ENCODE measurements around the gene ZNF385B. TPM values are rescaled to one million over a fixed set of nuclear protein-coding genes. Genes with fewer than 3 reads are reported as not detected.

ZNF385B gene
- total and polyA plus RNA-seq, 5 experiments from 2014 or later: not detected

DNA sequence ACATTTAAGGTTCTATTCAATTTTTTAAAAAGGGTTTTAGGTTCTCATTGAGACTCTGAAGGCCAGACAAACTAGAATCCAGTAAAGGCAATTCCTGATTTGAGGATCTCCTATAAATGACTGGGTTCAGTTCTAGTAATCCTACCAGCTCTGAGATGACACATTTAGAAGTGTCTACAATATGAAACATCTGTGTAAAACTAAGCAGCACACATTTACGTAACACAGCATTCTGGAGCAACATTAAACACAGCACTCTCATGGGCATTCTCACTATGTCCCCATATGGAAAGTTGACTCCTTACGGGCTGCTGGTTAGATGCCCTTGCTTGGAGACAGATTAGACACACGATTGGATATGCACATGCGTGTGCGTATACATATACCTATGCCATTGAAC, 114.4 kb downstream of the ZNF385B start:
- Mint-ChIP-seq H3K9me3 (no peaks in the 10 kb centered on the region), H3K4me3 (no peak overlapping the region), H3K27ac (no peak overlapping the region), H3K36me3 (no peaks in the 10 kb centered on the region), H3K27me3 (peaks cover 0 to 13% (median 6%) of the 10 kb centered on the region in 5 donors), H3K4me1 (no peaks in the 10 kb centered on the region)
- ATAC-seq: no peak
- DNase-seq: no peak
- POLR2A ChIA-PET: no interaction called here

DNA sequence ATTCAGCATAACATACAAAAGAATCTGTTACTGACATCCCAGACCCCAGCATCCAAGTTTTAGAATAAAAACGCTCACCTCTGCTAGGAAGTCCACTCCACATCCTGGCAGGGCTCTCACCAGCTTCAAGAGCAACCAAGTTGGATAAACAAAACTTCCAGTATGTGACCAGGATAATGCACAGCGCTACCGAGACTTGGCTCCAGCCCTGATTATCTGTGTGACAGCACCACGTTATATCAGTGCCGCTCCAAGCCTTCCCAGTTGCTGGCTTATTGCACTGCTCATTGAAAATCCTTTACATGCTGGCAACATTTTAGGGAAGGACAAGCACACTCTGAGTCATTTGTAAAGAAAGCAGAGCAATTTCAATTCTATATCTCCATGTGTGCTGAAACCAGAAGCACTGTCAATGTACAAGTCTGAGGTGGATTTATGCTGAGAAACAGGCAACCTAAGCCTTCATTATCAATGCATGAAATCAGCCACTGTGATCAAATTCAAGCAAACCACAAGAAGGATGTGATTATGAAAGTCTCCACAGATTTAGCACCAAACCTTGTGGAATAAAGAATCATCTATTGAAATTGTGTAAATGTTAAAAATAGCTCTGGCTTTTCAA, 115.7 kb downstream of the ZNF385B start:
- peaks cover 0 to 13% (median 8%) of the 10 kb centered on the region in 5 donors for H3K27me3 Mint-ChIP-seq
- no peaks in the 10 kb centered on the region for H3K9me3 Mint-ChIP-seq
- no peak overlapping the region for H3K4me3 Mint-ChIP-seq
- POLR2A ChIA-PET: no interaction called here
- DNase-seq (no peak), ATAC-seq (no peak)
- no peaks in the 10 kb centered on the region for H3K36me3 Mint-ChIP-seq
- H3K27ac Mint-ChIP-seq: no peak overlapping the region
- H3K4me1 Mint-ChIP-seq: no peaks in the 10 kb centered on the region

DNA sequence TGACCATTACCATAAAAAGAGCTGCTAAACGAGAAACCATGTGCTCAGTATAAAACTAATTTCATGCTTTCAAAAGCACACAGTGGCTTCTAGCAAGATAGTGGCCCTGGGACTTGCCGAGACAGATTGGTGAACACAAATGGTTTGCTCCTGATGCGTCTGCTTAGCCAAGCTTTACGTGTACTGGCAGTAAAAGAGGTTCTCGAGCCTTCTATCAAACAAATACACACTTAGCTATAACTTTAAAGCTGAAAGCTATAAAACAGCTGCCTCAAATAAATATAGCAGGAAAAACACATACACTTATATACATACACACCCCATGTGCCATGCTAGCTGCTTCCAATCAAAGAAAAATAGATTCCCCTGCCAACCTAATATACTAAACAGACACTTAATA, 117.0 kb downstream of the ZNF385B start:
- Mint-ChIP-seq H3K27me3 (peaks cover 2 to 16% (median 11%) of the 10 kb centered on the region in 5 donors), H3K27ac (no peak overlapping the region), H3K4me3 (no peak overlapping the region), H3K4me1 (no peaks in the 10 kb centered on the region), H3K36me3 (no peaks in the 10 kb centered on the region), H3K9me3 (no peaks in the 10 kb centered on the region)
- DNase-seq (no peak), ATAC-seq (no peak)
- POLR2A ChIA-PET: no interaction called here

DNA sequence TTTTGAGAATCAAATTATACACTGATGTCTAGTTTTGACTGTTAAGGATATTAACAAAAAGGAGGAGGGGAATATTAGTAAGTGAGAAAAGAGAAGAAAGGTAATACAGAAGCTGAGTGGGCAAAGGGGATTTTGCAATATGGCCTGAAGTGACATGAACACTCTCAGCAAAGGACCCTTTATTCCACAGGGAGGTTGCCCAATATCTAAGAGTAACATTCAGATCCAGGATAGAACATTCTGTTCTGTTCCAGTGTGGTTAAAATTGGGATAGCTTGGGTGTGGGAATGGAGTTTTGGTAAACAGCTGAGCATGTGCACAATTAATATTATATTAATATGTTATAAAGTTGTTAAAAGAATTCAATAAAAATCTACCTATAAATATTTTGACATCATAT, 120.1 kb downstream of the ZNF385B start:
- no peaks in the 10 kb centered on the region for H3K9me3 Mint-ChIP-seq
- no peaks in the 10 kb centered on the region for H3K36me3 Mint-ChIP-seq
- no peaks in the 10 kb centered on the region for H3K4me1 Mint-ChIP-seq
- H3K4me3 Mint-ChIP-seq: no peak overlapping the region
- no peak overlapping the region for H3K27ac Mint-ChIP-seq
- ATAC-seq: no peak
- H3K27me3 Mint-ChIP-seq: peaks cover 4 to 18% (median 13%) of the 10 kb centered on the region in 5 donors
- POLR2A ChIA-PET: no interaction called here
- DNase-seq: no peak

DNA sequence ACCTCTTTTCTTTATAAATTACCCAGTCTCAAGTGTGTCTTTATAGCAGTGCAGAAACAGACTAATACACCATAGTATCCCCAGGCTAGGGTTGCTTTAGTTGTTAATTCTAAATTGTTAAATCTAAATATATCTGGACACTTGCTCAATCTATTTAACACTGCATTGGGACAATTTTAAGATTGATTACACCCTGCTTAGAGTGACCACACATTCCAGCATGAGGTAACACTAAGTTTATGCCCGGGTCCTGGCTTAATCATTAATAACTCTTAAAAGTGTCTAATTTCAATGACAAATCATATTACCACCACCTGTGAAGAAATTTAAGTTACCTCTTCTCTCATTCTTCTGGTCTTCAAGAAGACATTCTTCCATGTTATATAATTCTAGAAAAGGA, 131.4 kb downstream of the ZNF385B start:
- Mint-ChIP-seq H3K4me3 (no peak overlapping the region), H3K36me3 (no peaks in the 10 kb centered on the region), H3K4me1 (no peaks in the 10 kb centered on the region), H3K27ac (no peak overlapping the region), H3K9me3 (peaks cover 0 to 11% (median 0%) of the 10 kb centered on the region in 9 donors), H3K27me3 (peaks cover 0 to 4% (median 2%) of the 10 kb centered on the region in 5 donors)
- ATAC-seq (no peak), DNase-seq (no peak)
- POLR2A ChIA-PET: no interaction called here

DNA sequence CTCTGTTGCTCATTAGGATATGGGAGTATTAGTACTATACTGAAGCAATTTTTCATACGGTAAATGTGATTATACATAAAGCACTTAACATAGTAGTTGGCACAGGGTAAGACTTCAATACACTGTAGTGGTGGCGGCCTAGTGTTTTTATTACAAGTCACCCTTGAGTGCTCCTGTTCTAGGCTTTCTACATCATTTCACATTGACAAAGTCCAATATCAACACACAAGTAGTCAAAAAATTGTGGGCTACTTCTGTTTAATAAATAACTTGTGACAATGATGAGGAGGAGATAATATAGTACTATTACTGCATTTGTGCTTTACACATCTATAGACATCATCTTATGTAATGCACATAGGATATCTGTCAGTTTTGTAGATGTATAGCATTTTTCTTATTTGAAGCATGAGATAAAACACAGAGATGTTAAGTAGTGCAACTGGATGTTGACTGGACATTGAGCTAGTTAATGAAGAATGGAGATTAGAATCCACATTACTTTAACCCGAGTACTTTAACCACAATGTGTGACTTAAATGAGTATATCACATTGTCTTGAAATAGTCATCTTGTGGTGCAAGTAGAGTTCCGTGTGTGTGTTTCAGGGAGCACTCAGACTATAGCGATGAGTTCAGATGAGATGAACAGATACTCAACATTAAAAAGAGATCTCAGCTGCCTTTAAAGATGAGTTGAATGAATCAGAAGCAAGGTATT, 134.8 kb downstream of the ZNF385B start:
- no peaks in the 10 kb centered on the region for H3K27me3 Mint-ChIP-seq
- no peaks in the 10 kb centered on the region for H3K9me3 Mint-ChIP-seq
- no peak overlapping the region for H3K27ac Mint-ChIP-seq
- no peak overlapping the region for H3K4me3 Mint-ChIP-seq
- DNase-seq: no peak
- H3K36me3 Mint-ChIP-seq: no peaks in the 10 kb centered on the region
- H3K4me1 Mint-ChIP-seq: no peaks in the 10 kb centered on the region
- POLR2A ChIA-PET: no interaction called here
- ATAC-seq: no peak

DNA sequence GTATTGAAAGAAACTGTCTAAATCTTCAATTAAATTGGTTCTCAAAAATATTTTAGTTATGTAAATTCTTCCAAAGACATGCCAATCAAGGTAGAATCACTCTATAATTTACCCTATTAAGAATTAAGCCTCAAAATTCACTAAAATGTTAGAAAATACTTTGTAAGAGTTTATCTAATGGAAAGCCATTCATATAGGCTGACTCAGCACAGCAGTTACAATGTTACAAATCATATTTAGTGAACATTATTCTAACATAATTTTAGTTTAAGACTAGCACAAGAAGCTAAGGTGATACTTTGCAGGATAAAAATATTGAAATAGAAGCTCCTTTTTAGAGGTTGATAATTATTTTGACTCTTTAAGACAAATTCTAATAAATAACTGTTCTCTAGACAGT, 137.0 kb downstream of the ZNF385B start:
- POLR2A ChIA-PET: no interaction called here
- DNase-seq (no peak), ATAC-seq (no peak)
- H3K36me3 Mint-ChIP-seq: no peaks in the 10 kb centered on the region
- no peak overlapping the region for H3K4me3 Mint-ChIP-seq
- no peaks in the 10 kb centered on the region for H3K4me1 Mint-ChIP-seq
- H3K27me3 Mint-ChIP-seq: peaks cover 0 to 8% (median 0%) of the 10 kb centered on the region in 5 donors
- H3K27ac Mint-ChIP-seq: no peak overlapping the region
- H3K9me3 Mint-ChIP-seq: no peaks in the 10 kb centered on the region

DNA sequence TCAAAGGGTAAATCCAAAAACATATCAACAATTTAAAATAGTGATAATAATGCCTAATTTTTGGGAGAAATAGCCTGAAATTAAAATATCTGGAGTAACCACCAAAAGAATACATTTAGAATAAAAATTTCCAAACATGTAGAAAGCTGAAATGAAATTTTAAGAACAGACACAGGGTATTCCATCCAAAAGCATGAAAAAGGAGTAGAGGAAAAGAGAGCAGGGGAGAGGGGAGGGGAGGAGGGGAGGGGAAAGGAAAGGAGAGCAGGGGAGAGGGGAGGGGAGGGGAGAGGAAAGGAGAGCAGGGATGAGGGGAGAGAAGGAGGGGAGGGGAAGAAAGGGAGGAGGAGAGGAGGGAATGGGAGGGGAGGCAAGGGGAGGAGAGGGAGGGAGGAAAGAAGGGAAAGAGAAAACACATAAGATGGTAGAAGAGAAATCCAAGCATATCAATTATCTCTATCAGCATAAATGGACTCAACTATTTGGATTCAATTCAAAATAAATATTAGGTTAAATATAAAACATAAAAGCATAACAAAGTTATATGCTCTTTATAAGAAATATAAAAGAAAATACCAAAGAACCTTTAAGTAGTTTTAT, 141.1 kb downstream of the ZNF385B start:
- no peaks in the 10 kb centered on the region for H3K9me3 Mint-ChIP-seq
- H3K27ac Mint-ChIP-seq: no peak overlapping the region
- ATAC-seq: no peak
- DNase-seq: no peak
- no peaks in the 10 kb centered on the region for H3K36me3 Mint-ChIP-seq
- POLR2A ChIA-PET: no interaction called here
- H3K27me3 Mint-ChIP-seq: peaks cover 0 to 17% (median 2%) of the 10 kb centered on the region in 5 donors
- H3K4me1 Mint-ChIP-seq: no peaks in the 10 kb centered on the region
- no peak overlapping the region for H3K4me3 Mint-ChIP-seq

DNA sequence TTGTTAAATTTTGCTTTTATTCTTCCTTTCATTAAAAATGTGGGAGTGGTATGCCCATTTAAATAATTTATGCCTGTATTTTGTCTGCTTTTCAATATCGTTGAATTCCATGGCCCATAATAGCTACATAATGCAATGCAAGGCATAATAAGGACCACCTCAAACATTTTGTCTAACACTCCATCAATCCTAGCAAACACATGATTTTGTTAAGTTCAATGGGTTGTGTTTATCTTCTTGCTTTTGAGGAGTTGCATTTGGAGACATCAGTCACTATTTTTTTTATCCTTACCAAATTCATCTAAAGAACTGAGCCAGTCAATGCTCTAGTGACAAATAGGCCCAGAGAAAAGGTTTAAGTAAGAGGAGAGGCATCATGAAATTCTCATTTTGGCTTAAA, 145.5 kb downstream of the ZNF385B start:
- Mint-ChIP-seq H3K9me3 (no peaks in the 10 kb centered on the region), H3K27ac (no peak overlapping the region), H3K4me3 (no peak overlapping the region), H3K36me3 (no peaks in the 10 kb centered on the region), H3K27me3 (peaks cover 3 to 22% (median 9%) of the 10 kb centered on the region in 5 donors), H3K4me1 (no peaks in the 10 kb centered on the region)
- ATAC-seq: no peak
- POLR2A ChIA-PET: no interaction called here
- no peak for DNase-seq

DNA sequence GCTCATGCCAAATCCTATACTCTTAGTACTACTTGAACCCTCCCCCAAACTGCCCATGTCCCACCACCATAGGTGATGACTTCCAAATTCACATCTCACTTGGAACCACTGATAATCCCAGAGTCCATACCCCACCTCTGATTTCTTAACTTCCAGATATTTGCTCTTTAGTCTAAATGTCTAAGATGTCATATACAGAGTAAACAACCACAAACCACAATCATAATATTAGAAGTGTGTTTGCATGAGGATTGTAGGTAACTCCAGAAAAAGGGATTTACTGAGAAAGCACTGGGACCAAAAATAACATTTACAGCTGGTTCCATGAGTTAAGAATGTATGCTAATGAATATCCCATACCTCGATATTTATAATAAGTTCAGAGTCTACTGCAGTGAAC, 146.2 kb downstream of the ZNF385B start:
- H3K9me3 Mint-ChIP-seq: no peaks in the 10 kb centered on the region
- no peak for ATAC-seq
- no peak for DNase-seq
- H3K27me3 Mint-ChIP-seq: peaks cover 3 to 23% (median 13%) of the 10 kb centered on the region in 5 donors
- H3K36me3 Mint-ChIP-seq: no peaks in the 10 kb centered on the region
- H3K27ac Mint-ChIP-seq: no peak overlapping the region
- no peak overlapping the region for H3K4me3 Mint-ChIP-seq
- POLR2A ChIA-PET: no interaction called here
- H3K4me1 Mint-ChIP-seq: no peaks in the 10 kb centered on the region

DNA sequence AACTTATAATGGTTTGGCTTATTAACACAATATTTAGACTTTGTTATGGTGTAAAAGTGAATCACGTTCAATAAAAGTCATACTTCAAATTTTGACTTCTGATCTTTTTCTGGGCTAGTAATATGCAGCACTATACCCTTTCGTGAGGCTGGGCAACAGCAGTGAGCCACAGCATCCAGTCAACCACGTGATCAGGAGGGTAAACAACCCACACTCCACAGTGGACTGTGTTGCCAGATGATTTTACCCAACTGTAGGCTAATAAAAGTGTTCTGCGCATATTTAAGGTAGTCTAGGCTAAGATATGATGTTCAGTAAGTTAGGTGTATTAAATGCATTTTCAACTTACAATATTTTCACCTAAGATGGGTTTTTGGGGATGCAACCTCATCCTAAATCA, 148.6 kb downstream of the ZNF385B start:
- Mint-ChIP-seq H3K27ac (no peak overlapping the region), H3K36me3 (no peaks in the 10 kb centered on the region), H3K27me3 (peaks cover 5 to 18% (median 8%) of the 10 kb centered on the region in 5 donors), H3K4me1 (no peaks in the 10 kb centered on the region), H3K9me3 (peaks cover 0 to 8% (median 0%) of the 10 kb centered on the region in 9 donors), H3K4me3 (no peak overlapping the region)
- POLR2A ChIA-PET: no interaction called here
- DNase-seq (no peak), ATAC-seq (no peak)

DNA sequence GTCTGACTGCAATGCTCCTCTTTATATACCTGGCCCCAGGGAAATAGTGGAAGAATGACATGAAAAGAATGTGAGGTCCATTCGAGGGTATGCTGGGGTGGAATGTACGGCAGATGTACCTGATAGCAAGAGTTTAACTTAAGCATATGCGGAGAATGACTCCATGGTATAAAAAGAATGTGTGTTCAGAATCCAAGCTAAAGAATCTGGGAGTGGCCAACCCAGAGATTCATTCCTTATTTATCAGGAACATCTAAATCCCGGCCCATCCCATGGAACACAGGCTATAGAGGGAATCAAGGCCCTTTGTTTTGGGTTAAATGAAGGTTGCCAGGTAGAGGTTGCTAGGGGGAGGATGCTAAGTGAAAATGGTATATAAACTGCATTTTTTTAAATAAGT, 150.0 kb downstream of the ZNF385B start:
- ATAC-seq (no peak), DNase-seq (no peak)
- Mint-ChIP-seq H3K27ac (no peak overlapping the region), H3K4me1 (no peaks in the 10 kb centered on the region), H3K36me3 (no peaks in the 10 kb centered on the region), H3K27me3 (peaks cover 5 to 18% (median 8%) of the 10 kb centered on the region in 5 donors), H3K4me3 (no peak overlapping the region), H3K9me3 (peaks cover 0 to 8% (median 0%) of the 10 kb centered on the region in 9 donors)
- POLR2A ChIA-PET: no interaction called here

DNA sequence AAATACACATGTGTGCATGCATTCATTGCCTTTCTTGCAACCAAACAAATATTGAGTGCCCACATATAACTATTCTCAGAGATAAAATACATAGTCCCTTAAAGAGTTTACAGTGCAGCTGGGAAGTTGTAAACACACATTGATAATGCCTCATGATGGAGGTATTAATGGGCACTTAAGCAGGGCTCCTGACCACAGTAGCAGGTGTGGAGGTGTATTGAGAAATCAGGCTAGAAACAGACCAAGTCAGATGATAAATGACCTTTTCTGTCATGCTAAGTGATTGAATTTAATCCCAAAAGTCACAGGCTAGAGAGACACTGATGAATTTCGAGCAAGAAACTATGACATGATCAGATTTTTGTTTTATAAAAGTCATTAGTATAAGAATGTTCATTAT, 157.7 kb downstream of the ZNF385B start:
- no peak overlapping the region for H3K4me3 Mint-ChIP-seq
- POLR2A ChIA-PET: no interaction called here
- no peak overlapping the region for H3K27ac Mint-ChIP-seq
- peaks cover 0 to 8% (median 0%) of the 10 kb centered on the region in 9 donors for H3K9me3 Mint-ChIP-seq
- DNase-seq: no peak
- no peaks in the 10 kb centered on the region for H3K4me1 Mint-ChIP-seq
- ATAC-seq: no peak
- H3K36me3 Mint-ChIP-seq: no peaks in the 10 kb centered on the region
- peaks cover 1 to 10% (median 8%) of the 10 kb centered on the region in 5 donors for H3K27me3 Mint-ChIP-seq
